ENCODE measurements around the gene PHC3. TPM values are rescaled to one million over a fixed set of nuclear protein-coding genes. Genes with fewer than 3 reads are reported as not detected.

PHC3 gene
- total RNA-seq, 4 donors from 2014 or later = 45.2 to 113 (median 83.9) TPM

DNA sequence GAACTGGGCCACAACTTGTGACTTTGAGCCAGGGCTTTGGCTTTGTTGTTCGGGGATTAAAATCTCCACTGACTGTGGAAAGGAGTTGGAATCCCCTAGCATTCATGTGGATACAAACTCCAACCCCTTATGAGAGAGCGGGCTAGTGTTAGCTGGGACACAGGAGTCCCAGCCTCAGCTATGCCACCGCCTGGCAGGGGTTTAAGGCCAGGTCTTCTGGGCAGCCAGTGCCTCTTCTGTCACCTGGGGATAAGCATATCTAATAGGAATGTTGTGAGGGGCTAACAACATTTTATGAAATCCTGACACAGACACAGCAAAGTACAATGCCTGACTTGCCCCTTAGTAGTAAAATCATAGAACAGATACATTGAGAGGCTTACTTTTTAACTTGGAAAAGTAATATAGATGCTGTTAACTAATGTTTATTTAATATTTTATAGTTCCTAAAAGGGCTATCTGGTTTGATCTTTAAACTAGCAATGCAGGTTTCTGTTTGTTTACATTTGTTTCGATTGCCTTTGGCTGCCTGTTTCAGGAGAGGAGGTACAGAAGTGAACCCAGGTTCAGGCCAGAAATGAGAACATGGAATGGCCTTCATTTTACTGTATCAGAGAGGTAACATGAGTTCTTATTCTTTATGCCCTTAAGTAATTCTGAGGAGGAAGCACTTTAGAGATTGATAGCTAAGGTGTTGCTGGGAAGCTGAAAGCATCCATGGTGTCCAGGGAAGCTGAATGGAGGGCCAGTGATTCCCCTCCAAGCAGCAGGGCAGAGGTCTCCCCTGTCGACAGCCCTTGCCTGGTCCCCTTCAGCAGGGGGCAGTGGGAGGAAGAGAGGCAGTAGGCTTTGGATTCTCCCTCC lies 135.0 kb downstream of the PHC3 start:
- Histone ChIP-seq H3K9me3 (no peaks in the 10 kb centered on the region), H3K27ac (no peak overlapping the region), H3K27me3 (peaks cover 32% of the 10 kb centered on the region), H3K36me3 (no peaks in the 10 kb centered on the region), H3K4me3 (no peak overlapping the region), H3K4me1 (no peaks in the 10 kb centered on the region)
- ATAC-seq = no peak
- WGBS, 2 donors (ENCODE audit: low coverage in 1 of 2) = 52 to 69% methylated on average over 2 to 3 of the region's 5 CpGs
- TF ChIP-seq, protein P1, sequence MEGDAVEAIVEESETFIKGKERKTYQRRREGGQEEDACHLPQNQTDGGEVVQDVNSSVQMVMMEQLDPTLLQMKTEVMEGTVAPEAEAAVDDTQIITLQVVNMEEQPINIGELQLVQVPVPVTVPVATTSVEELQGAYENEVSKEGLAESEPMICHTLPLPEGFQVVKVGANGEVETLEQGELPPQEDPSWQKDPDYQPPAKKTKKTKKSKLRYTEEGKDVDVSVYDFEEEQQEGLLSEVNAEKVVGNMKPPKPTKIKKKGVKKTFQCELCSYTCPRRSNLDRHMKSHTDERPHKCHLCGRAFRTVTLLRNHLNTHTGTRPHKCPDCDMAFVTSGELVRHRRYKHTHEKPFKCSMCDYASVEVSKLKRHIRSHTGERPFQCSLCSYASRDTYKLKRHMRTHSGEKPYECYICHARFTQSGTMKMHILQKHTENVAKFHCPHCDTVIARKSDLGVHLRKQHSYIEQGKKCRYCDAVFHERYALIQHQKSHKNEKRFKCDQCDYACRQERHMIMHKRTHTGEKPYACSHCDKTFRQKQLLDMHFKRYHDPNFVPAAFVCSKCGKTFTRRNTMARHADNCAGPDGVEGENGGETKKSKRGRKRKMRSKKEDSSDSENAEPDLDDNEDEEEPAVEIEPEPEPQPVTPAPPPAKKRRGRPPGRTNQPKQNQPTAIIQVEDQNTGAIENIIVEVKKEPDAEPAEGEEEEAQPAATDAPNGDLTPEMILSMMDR (IDR thresholded peaks at IDR 0.05) = no peak
- TF ChIP-seq POLR2AphosphoS5 (IDR thresholded peaks at IDR 0.05) (no peak), EP300 (IDR thresholded peaks at IDR 0.05) (no peak), POLR2A (IDR thresholded peaks at IDR 0.05) (no peak)

DNA sequence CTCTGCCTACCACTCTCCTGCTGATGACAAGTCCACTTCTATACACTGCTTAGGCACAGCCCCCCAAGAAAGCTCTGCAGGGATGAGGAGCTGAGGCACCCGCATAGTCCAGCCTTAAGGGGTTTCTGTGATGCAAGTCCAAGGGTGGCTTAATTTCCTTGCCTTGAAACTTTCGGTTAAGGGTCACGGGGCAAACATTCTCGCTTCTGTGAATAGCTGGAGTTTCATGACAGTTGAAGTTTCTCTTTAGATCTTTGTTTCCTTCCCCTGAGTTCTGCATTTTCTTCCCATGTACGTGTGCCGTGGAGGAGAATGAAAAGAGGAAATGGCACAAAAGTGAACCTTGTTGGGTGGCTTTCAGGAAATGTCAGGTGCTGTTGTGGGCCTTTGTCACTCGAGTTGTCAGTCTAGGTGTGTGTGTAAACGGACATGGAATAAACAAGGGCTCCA lies 136.7 kb downstream of the PHC3 start:
- H3K9me3 ChIP-seq = no peaks in the 10 kb centered on the region
- no peak for TF ChIP-seq POLR2A (IDR thresholded peaks at IDR 0.05)
- TF ChIP-seq, protein P1 (IDR thresholded peaks at IDR 0.05) = no peak
- no peak for TF ChIP-seq EP300 (IDR thresholded peaks at IDR 0.05)
- TF ChIP-seq POLR2AphosphoS5 (IDR thresholded peaks at IDR 0.05) = no peak
- ATAC-seq = no peak
- peaks cover 0 to 5% (median 0%) of the 10 kb centered on the region in 3 donors for H3K4me1 ChIP-seq
- no peak overlapping the region for H3K4me3 ChIP-seq
- H3K27ac ChIP-seq = peak overlapping the region in 1 of 4 donors; percentile 31
- peaks cover 48% of the 10 kb centered on the region for H3K27me3 ChIP-seq
- no peaks in the 10 kb centered on the region for H3K36me3 ChIP-seq
- 74 to 82% methylated on average over 4 to 8 of the region's 8 CpGs for WGBS, 2 donors (ENCODE audit: low coverage in 1 of 2)

DNA sequence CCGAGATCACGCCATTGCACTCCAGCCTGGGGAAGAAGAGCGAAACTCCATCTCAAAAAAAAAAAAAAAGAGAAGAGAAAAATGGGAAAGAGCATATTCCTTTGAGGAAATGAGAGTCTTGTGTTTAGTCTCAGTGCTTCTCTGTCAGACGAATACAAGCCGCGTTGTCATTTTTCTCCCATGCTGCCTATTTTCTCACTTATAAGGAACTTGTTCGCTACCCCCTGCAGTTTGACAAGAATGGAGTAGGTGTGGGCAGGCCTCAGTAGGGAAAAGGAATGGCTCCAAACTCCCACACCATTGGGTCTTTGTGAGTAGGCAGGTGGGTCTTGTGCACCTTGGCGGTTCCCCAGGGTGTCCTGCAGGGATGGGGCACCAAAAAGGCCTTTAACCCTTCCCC lies 137.3 kb downstream of the PHC3 start:
- no peak for ATAC-seq
- Histone ChIP-seq H3K9me3 (no peaks in the 10 kb centered on the region), H3K27ac (peak overlapping the region in 1 of 4 donors; percentile 31), H3K36me3 (no peaks in the 10 kb centered on the region), H3K4me1 (peaks cover 0 to 5% (median 0%) of the 10 kb centered on the region in 3 donors), H3K4me3 (no peak overlapping the region), H3K27me3 (peaks cover 53% of the 10 kb centered on the region)
- WGBS, 2 donors (ENCODE audit: low coverage in 1 of 2) = 83 to 86% methylated on average over 2 to 4 of the region's 8 CpGs
- TF ChIP-seq POLR2AphosphoS5 (IDR thresholded peaks at IDR 0.05) (no peak), EP300 (IDR thresholded peaks at IDR 0.05) (no peak), POLR2A (IDR thresholded peaks at IDR 0.05) (no peak)
- TF ChIP-seq, protein P1 (IDR thresholded peaks at IDR 0.05) = no peak

DNA sequence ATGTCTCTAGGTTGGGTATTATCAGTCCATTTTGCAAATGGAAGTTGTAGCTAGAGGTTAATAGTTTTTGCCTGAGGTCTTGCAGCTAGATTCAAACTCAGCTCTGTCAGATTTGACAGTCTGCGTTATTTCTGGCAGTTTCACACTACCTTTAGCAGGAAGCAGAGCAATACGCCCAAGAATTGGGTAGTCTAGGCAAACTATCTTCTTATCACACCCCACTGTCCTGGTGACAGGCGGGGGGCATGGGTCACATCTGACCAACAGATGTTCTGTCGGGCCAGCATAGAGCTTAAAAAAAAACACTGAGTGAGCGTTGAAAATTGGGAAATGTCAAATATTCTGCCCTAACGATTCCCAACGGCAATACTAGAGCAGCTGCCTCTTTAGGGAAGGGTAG lies 138.0 kb downstream of the PHC3 start:
- no peak overlapping the region for H3K4me3 ChIP-seq

More for the DNA sequence above, 138.0 kb downstream of the PHC3 start:
- H3K9me3 ChIP-seq = no peaks in the 10 kb centered on the region
- 44 to 68% methylated on average over 3 to 6 of the region's 7 CpGs for WGBS, 2 donors (ENCODE audit: low coverage in 1 of 2)
- H3K27ac ChIP-seq = no peak overlapping the region
- peaks cover 61% of the 10 kb centered on the region for H3K27me3 ChIP-seq
- no peaks in the 10 kb centered on the region for H3K36me3 ChIP-seq
- TF ChIP-seq POLR2AphosphoS5 (IDR thresholded peaks at IDR 0.05) (no peak), EP300 (IDR thresholded peaks at IDR 0.05) (no peak), POLR2A (IDR thresholded peaks at IDR 0.05) (no peak)
- TF ChIP-seq, protein P1 (IDR thresholded peaks at IDR 0.05) = no peak
- ATAC-seq = no peak
- peaks cover 0 to 9% (median 3%) of the 10 kb centered on the region in 3 donors for H3K4me1 ChIP-seq

Data from gastroesophageal sphincter (tissue), 4 donors.